SJCRH30 (cell line): ENCODE results near the gene ZNF879. TPM values are rescaled to one million over a fixed set of nuclear protein-coding genes. Genes with fewer than 3 reads are reported as not detected.

Experiments
- DNase-seq, 2 experiments: peaks; one replicate each; pipeline ENCODE4 v3.0.0-alpha.2; 2015 to 2020
- H3K27ac ChIP-seq: fragments of 250-450 bp; sonication (Bioruptor Pico); 2 replicates; pipeline ENCODE4 v1.5.1; 2020; ENCODE audit warnings: mild to moderate bottlenecking, moderate library complexity
- H3K27me3 ChIP-seq: fragments of 250-450 bp; sonication (Bioruptor Pico); 2 replicates; pipeline ENCODE4 v1.5.1; 2020; ENCODE audit warnings: mild to moderate bottlenecking, moderate library complexity
- H3K36me3 ChIP-seq: fragments of 250-450 bp; sonication (Bioruptor Pico); 2 replicates; pipeline ENCODE4 v1.5.1; 2020; ENCODE audit warnings: mild to moderate bottlenecking, moderate library complexity
- H3K4me1 ChIP-seq: fragments of 250-450 bp; sonication (Bioruptor Pico); 2 replicates; pipeline ENCODE4 v1.5.1; 2020; ENCODE audit warnings: mild to moderate bottlenecking, moderate library complexity
- H3K4me3 ChIP-seq: fragments of 250-450 bp; sonication (Bioruptor Pico); 2 replicates; pipeline ENCODE4 v1.5.1; 2020; ENCODE audit warnings: mild to moderate bottlenecking, moderate library complexity
- H3K9me3 ChIP-seq: fragments of 250-450 bp; sonication (Bioruptor Pico); replicated peaks from 2 replicates; pipeline ENCODE4 v1.5.1; 2020; ENCODE audit warnings: mild to moderate bottlenecking, moderate library complexity
- total RNA-seq: library from RNA; depleted of rRNA; stranded (reverse); fragments of >200 nt; shearing (Covaris generic); gene quantifications from 2 replicates; pipeline ENCODE4 v1.2.3, GENCODE V29; 2014; rRNA removed

ZNF879 gene
- total RNA-seq, 1 experiment from 2014 or later: 5.5 TPM

DNA sequence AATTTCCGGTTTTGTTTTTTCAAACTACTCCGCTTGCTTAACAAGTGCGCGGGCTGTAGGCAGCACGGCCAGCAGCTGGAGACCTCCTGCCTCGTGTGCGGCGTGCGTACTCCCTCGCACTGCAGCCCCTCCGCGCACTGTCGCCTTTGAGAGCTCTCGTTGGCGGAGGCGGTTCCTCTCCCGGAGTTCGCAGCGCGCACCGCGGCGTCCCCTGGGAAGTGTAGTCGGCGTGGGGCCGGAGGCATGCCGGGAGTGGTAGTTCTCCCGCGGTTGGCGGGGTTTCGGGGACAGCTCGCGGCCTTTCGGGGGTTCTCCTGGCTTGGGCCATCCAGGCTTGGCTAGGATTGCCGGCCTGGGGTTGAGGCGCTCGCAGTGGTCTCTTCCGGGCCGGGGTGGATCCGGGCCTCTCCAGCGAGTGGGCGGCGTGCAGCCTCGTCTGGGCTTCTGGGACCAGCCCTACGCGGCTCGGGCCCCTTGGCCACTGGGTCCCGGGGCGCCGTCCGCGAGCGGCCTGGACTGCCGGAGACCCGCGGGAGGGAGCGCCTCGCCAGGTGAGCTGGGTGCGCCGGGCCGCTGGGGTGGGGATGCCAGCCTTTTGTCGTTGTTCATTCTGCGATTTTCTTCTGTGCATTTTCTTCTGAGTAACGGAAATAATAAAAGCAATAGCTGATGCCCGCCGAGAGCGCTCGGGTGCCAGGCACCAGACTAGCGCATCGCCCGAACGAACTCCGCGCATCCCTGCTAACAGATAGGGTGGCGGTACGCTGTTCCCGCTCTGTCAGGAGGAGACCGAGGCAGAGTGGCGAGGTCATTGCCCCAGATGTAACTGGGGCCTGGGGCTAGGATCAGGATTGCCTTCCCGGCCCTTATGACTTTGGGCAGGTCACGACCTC is 36.8 kb downstream of the ZNF879 start, which contains the start of gene ZNF354C:
Gene ZNF354C (plus strand): TSS at position 258 of the 893 bp plus-strand sequence. CDS start 1,696 bp downstream, outside the sequence.
- Histone ChIP-seq H3K27ac (peak within 1 kb of the TSS; percentile 68), H3K36me3 (peaks cover 19% of the 10 kb centered on the region), H3K4me3 (peak within 1 kb of the TSS; percentile 81), H3K27me3 (no peaks in the 10 kb centered on the region), H3K9me3 (peaks cover 3% of the 10 kb centered on the region; the same call in 1 of the 2 replicates), H3K4me1 (no peaks in the 10 kb centered on the region)
- peak; percentile 93 to 94 for DNase-seq

- H3K9me3 ChIP-seq: peaks cover 3% of the 10 kb centered on the region; the same call in 1 of the 2 replicates
- H3K4me3 ChIP-seq: peak overlapping the region; percentile 81
- no peaks in the 10 kb centered on the region for H3K4me1 ChIP-seq
- no peak overlapping the region; the same call in 1 of the 2 replicates for H3K27ac ChIP-seq
- DNase-seq: no peak
- H3K36me3 ChIP-seq: peaks cover 25% of the 10 kb centered on the region
- no peaks in the 10 kb centered on the region for H3K27me3 ChIP-seq
Measured at GRCh38 chr5:179061025-179061424, 37.4 kb downstream of the ZNF879 start.

GRCh38 chr5:179065703-179066102 is 42.1 kb downstream of the ZNF879 start:
- Histone ChIP-seq H3K4me3 (no peak overlapping the region), H3K27ac (no peak overlapping the region), H3K27me3 (no peaks in the 10 kb centered on the region), H3K4me1 (no peaks in the 10 kb centered on the region), H3K36me3 (peaks cover 44% of the 10 kb centered on the region), H3K9me3 (peaks cover 12% of the 10 kb centered on the region)
- DNase-seq: no peak

DNA sequence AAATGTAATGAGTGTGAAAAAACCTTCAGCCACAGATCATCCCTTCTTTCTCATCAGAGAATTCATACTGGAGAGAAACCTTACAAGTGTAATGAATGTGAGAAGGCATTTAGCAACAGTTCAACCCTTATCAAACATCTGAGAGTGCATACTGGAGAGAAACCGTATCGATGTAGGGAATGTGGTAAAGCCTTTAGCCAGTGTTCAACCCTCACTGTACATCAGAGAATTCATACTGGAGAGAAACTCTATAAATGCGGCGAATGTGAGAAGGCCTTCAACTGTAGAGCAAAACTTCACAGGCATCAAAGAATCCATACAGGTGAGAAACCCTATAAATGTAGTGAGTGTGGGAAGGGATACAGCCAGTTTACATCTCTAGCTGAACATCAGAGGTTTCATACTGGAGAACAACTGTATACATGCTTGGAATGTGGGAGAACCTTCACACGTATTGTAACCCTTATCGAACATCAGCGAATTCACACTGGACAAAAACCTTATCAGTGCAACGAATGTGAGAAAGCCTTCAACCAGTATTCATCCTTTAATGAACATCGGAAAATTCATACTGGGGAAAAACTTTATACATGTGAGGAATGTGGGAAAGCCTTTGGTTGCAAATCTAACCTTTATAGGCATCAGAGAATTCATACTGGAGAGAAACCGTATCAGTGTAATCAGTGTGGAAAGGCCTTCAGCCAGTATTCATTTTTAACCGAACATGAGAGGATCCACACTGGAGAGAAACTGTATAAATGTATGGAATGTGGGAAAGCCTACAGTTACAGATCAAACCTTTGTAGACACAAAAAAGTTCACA is 55.8 kb downstream of the ZNF879 start:
- H3K4me1 ChIP-seq: no peaks in the 10 kb centered on the region
- DNase-seq: peak in 1 of 2 experiments; percentile 9
- no peak overlapping the region for H3K27ac ChIP-seq
- H3K27me3 ChIP-seq: no peaks in the 10 kb centered on the region
- H3K9me3 ChIP-seq: peaks cover 43% of the 10 kb centered on the region
- H3K4me3 ChIP-seq: no peak overlapping the region
- H3K36me3 ChIP-seq: peaks cover 62% of the 10 kb centered on the region

DNA sequence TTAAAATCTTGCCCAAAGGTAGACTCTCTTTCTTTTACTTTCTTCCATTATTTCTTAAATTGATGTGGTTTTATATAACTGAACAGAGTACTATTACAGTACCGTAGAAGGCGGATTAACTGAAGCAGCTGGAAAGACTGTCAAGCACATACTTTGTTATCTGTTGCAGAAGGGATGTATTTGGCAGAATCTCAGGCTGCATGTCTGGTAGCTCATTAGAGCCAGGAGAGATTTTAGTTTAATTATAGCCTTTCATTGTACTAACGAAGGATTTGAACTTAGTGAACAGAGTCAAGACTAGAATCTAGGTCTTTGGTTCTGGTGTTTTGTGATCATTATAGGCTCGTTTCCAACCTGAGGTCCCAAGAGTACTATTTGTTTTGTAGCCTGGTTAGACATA is 57.1 kb downstream of the ZNF879 start:
- Histone ChIP-seq H3K4me1 (no peaks in the 10 kb centered on the region), H3K27me3 (no peaks in the 10 kb centered on the region), H3K27ac (no peak overlapping the region), H3K36me3 (peaks cover 57% of the 10 kb centered on the region), H3K4me3 (no peak overlapping the region), H3K9me3 (peaks cover 45% of the 10 kb centered on the region)
- DNase-seq: no peak

Other genes with a start within 250 kb of the ZNF879 start
- gene ZNF354B, start 163.9 kb upstream of the ZNF879 start, total RNA-seq: 14.0 and 16.9 TPM in 2 replicates
- 0.23 and 0.28 TPM in 2 replicates for gene ZFP2, start 127.9 kb upstream of the ZNF879 start, total RNA-seq
- not detected in 2 replicates for gene ZNF454, start 82.6 kb upstream of the ZNF879 start, total RNA-seq
- not detected in 2 replicates for gene GRM6, start 28.5 kb upstream of the ZNF879 start, total RNA-seq
- gene ZNF354C, start 36.6 kb downstream of the ZNF879 start, total RNA-seq: 14.9 and 15.8 TPM in 2 replicates